Omental fat pad (tissue), 4 donors: Measurements from ENCODE around the gene CLBA1. TPM values are rescaled to one million over a fixed set of nuclear protein-coding genes. Genes with fewer than 3 reads are reported as not detected.

ENCODE experiments used
- ATAC-seq: fragments of 150-250 bp; one replicate; pipeline ENCODE4 v1.9.1; 2016; ENCODE audit warnings: mild to moderate bottlenecking, moderate library complexity; ENCODE audit not compliant: low FRiP score
- DNase-seq: peaks from one replicate; pipeline ENCODE4 v3.0.0-alpha.2; 2019; ENCODE audit warnings: low spot score
- total RNA-seq, 4 donors: library from RNA; depleted of rRNA; stranded (reverse); fragments of >200 nt; gene quantifications; one replicate each; pipeline ENCODE4 v1.1.0, GENCODE V29; 2016
- TF ChIP-seq, protein P1 (sequence below), 3 donors: fragments of 450-650 bp; IDR thresholded peaks; one replicate each; pipeline ENCODE4 v1.5.1; 2016 to 2017; ENCODE audit warnings: antibody characterized with exemption in 3 of 3, mild to moderate bottlenecking in 3 of 3, moderate library complexity in 2 of 3

CLBA1 gene
- total RNA-seq, 4 donors from 2014 or later = 2.5 to 6.1 (median 3.3) TPM

DNA sequence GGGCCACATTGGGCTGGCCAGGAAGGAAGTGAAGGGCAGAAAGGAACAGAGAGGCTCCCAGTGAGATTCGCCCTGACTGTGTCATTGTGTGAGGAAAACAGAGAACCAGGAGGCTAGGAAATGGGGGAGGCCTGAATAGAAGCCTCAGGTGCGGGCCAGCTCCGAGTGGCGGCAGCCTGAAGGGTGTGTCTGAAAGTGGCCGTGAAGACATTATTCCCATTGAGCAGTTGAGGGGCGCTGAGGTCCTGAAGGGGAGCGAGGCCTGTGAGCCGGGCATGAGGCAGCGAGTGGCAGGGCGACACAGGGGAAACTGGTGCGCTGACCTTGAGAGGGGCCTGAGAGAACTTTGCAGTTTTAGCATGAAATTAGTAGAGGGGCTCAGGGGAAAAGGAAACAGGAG, 6.9 kb downstream of the CLBA1 start:
- ATAC-seq (no peak), DNase-seq (no peak)
- TF ChIP-seq, protein P1, sequence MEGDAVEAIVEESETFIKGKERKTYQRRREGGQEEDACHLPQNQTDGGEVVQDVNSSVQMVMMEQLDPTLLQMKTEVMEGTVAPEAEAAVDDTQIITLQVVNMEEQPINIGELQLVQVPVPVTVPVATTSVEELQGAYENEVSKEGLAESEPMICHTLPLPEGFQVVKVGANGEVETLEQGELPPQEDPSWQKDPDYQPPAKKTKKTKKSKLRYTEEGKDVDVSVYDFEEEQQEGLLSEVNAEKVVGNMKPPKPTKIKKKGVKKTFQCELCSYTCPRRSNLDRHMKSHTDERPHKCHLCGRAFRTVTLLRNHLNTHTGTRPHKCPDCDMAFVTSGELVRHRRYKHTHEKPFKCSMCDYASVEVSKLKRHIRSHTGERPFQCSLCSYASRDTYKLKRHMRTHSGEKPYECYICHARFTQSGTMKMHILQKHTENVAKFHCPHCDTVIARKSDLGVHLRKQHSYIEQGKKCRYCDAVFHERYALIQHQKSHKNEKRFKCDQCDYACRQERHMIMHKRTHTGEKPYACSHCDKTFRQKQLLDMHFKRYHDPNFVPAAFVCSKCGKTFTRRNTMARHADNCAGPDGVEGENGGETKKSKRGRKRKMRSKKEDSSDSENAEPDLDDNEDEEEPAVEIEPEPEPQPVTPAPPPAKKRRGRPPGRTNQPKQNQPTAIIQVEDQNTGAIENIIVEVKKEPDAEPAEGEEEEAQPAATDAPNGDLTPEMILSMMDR (IDR thresholded peaks at IDR 0.05) = no peak

DNA sequence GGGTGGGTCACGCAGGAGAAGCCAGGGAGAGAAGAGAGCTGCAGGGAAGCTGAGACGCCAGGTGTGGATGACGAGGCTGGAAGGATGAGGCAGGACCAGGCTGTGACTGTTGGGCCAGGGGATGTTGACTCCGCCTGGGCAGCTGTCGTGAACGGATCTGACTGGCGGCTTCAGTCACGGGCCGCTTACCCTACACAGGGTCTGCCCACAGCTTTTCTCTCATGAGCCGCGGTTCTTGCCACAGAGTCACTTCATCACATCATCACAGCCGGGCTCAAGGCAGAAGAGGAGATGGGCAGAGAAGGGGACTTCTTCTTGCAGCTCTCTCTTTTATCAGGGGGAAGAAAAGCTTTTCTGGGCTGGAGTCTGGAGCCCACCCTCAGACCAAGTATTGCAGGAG, 7.7 kb downstream of the CLBA1 start:
- DNase-seq (no peak), ATAC-seq (no peak)
- TF ChIP-seq, protein P1 (IDR thresholded peaks at IDR 0.05) = no peak

DNA sequence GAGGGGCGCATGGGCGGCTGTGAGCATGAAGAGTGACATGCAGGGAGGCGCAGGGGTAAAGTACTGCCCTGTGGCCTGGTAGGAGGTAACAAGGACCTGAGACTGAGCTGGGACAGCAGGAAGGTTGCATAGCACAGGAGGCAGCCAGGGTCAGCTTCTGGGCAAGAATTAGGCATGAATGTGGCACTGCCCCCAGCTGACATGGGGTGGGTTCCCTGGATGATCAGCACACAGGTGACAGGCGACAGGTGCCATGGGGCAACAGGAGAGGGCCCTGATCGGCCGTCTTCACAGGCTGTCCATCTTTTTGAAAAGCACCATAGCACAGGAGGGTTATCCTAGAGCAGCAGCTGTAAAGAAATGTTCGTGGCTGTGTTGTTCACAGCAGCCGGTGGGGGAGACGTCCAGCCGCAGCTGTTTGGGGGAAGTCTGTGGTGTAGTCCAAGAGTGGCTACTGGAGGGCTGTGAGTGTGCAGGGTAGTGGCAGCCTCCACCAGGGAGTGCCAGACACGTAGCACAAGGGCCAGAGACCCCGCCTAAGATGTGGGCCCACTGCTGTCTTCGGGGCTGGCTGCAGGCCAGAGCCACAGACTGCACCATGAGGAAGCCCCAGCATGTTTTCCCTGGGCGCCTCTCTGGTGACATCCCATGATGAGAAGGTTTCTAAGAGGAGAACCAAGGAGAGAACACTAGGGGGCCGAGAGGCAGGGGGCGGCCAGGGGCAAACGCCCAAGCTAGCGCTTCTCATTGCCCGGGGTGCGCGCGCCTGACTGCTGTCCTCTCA, 8.4 kb downstream of the CLBA1 start:
- ATAC-seq (no peak), DNase-seq (no peak)
- TF ChIP-seq, protein P1 (IDR thresholded peaks at IDR 0.05) = no peak

DNA sequence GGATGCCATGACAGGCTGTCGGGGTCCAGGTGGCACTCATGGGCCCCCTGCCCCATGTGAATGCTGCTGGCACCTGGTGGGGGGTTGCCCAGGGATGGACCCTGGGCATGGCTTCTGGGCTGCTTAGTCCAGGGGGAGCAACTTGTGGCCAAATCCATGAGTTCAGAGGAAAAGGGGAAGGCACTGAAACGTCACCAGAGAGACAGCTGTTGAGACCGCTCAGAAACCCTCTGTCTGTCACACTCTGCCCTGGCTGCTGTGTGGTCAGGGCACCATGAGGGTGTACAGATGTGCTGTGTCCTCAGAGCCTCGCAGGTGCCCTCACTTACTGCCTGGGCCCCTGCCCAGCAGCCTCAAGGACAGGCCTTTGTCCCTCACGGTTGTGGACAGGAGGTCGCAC, 9.4 kb downstream of the CLBA1 start:
- DNase-seq = no peak
- ATAC-seq = no peak
- TF ChIP-seq, protein P1 (IDR thresholded peaks at IDR 0.05) = no peak

DNA sequence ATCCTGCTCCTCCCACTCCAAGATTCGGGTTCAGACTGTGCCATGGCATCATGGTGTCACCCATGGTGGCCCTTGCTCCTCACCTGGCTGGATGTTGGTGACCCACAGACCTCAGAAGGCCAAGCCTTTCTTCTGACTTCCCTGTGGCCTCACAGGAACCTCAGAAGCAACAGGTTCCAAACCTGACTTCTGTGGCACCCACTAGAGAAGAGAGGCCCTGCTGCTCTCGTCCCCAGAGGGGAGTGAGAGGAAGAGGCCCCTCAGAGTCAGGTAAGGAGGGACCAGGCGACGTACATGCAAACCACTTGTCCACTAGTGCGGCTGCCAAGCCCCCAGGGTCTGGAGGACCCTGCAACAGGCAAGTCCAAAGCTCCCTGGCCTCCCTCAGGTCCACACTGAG, 10.4 kb downstream of the CLBA1 start:
- DNase-seq (no peak), ATAC-seq (no peak)
- TF ChIP-seq, protein P1 (IDR thresholded peaks at IDR 0.05) = no peak

DNA sequence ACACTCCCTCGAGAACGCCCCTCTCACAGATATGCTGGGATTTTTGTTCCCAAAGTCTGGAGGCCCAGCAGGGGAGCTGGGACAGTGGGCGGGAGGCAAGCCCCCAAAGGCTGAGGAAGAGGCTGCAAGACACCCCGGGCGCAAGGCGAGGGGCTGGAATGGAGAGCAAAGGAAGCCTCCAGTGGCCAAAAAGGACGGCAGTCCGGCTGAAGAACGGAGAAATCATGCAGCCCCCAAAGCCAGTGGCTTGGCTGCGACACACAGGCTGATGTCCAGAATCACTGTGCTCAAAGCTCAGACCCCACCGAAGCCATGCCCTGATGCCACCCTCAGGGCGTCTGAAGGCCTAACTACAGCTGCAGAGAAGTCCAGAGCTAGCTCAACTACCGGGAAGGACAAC, 10.9 kb downstream of the CLBA1 start:
- ATAC-seq (no peak), DNase-seq (no peak)
- TF ChIP-seq, protein P1 (IDR thresholded peaks at IDR 0.05) = no peak

DNA sequence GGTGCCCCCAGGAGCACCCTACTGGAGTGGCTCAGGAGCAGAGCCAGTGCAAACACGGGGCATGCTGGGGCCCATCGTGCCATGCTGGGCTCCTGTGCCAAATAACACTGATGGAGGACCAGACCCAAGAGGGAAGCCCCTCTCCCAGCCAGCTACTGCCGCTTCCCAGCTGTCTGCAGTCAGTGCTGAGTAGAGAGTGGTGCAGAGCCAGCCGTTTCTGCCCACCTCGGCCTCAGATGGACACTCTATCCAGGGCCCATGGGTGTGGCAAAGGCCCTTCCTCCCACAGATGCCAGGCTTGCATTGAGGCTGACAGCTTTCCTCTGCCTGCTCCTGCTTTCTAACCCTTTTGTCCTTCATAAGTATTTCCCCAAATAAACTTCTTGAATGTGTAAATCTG, 13.2 kb downstream of the CLBA1 start:
- DNase-seq (no peak), ATAC-seq (no peak)
- TF ChIP-seq, protein P1 (IDR thresholded peaks at IDR 0.05) = no peak
